RPMI8226 (cell line): ENCODE data around the gene EVX2.

Source experiments
- DNase-seq: peaks from one replicate; pipeline ENCODE4 v3.0.0-alpha.2; 2015

The EVX2 gene

DNA sequence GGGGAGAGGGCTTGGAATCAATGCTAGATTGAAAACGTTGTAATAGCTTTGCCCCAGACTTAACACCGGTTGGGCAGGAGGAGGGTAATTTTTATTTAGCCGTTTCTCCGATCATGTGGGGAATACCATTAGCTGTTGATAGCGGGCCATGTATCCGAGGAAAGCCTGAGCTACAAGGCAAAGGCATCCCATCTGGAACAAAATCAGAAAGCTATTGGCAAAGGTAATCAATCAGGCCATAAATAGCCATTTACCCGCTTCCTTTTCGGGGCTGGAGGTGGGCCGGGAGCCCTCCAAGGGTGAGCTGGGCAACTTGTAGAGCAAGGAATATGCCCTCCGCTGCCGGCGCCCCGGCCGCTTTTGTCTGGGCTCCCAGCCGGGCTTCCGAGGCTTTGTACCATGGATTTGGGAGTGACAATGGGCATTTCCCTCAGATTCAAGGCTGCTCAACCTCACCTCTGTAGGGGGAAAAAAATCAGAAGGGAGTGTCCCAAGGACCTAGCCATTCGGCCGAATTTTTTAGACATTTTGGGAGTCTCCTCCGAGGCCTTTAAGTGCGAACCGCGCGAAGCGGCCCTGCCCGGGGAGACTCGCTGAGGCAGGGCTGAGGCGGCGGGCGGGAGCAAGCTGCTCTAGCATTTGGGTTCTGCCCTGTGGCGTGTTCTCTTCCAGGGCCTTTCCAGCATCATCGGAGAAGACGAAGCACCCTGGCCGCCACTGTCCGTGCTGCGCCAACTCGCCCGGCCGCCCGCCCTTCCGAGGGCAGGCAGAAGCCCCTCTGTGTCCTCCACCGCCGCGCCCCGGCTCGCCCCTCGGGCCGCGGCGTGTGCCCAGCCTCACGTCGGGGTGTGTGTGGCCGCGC is 37.7 kb upstream of the EVX2 start:
- no peak for DNase-seq

DNA sequence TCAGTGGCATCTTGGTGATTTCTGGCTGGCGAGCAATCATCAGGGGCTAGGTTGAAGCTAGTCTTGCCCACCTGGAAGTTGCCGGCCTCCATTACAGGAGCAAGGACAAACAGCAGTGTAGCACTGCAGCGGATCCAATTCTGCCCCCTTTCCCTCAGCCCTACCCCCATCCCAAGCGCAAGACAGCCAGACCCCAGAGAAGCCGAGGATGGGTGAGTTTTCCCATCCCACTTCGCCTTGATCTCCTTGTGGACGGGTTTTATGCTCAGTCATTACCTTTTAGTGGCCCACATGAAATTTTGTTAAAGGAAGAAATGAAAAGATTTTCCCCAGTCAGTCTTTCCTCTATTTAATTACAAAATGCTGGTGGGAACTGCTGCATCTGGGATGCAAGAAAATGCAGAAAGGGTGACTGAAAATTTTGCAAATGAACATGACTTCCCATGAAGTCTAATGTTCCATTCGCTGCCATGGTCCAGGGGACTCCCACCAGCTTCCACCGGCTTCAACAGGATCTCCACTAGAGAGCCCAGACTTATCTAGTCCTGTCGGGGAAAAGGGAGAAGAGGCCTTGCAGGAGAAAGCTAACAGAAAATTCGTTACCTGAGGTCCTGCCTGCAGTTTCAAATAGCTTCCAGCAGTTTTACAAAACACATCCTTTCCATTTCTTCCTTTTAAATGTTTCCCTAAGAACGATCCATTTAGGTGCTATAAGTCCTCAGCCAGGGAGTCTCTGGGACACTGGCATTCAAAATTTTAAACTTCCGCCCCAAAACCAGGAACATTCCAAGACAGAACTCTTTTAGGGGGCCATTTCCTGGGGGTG is 36.8 kb upstream of the EVX2 start:
- DNase-seq, result no peak

DNA sequence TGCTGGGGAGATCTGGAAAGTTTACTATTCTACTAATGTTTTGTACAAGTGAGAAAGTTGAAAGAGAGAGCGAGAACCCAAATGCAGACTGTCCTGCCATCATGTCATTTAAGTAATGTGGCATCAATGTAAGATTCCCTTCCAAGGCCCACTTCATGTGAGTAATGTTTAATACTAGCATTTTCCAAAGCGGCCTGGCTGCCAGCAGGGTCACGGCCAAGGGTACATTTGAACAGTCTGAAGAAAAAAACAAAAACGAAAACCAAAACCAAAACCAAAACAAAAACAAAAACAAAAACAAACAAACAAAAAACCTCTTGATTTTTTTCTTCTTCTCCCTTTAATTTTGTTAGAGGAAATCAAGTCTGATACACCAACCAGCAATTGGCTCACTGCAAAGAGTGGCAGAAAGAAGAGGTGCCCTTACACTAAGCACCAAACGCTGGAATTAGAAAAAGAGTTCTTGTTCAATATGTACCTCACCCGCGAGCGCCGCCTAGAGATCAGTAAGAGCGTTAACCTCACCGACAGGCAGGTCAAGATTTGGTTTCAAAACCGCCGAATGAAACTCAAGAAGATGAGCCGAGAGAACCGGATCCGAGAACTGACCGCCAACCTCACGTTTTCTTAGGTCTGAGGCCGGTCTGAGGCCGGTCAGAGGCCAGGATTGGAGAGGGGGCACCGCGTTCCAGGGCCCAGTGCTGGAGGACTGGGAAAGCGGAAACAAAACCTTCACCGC is 35.0 kb upstream of the EVX2 start:
- DNase-seq, result peak; percentile 67

DNA sequence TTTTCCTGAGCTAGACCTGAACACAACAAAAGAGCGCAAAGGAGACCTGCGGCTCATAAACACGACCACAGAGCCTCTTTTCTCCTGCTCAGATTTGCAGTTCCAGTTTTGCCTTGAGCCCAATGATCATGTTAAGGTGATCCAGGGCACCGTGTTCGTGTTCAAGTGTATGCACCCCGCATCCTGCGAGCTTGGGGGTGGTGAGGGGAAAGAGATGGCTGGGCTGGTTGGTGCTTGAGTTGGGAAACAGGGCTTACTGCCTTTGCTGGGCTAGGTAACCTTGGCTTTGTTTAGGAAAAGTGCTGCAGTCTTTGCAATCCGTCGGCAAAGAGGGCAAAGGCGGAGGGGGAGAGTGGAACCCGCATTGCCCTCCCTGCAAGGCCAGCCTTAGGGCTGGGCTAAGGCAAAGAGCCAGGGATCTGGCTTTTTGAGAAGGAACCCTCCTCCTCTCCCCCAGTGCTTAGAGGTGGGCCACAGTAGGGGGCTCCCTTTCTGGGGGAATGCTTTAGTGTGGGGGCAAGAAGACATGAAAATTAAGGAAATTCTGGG is 34.1 kb upstream of the EVX2 start:
- no peak for DNase-seq

DNA sequence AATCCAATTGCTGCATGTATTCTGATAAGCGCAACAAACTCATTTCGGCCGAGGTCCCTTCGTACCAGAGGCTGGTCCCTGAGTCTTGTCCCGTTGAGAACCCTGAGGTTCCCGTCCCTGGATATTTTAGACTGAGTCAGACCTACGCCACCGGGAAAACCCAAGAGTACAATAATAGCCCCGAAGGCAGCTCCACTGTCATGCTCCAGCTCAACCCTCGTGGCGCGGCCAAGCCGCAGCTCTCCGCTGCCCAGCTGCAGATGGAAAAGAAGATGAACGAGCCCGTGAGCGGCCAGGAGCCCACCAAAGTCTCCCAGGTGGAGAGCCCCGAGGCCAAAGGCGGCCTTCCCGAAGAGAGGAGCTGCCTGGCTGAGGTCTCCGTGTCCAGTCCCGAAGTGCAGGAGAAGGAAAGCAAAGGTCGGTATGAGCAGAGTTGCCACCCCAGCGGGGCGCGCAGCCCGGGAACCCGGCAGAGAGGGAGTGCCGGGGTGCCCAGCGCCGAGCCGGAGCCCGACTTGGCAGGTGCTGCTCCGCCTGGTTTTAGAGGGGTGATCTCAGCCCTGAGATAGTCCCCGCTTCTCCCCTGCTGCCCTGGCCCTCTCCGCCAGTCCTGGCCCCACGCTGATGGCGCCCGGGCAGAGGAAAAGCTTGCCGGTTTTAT is 33.5 kb upstream of the EVX2 start:
- no peak for DNase-seq

DNA sequence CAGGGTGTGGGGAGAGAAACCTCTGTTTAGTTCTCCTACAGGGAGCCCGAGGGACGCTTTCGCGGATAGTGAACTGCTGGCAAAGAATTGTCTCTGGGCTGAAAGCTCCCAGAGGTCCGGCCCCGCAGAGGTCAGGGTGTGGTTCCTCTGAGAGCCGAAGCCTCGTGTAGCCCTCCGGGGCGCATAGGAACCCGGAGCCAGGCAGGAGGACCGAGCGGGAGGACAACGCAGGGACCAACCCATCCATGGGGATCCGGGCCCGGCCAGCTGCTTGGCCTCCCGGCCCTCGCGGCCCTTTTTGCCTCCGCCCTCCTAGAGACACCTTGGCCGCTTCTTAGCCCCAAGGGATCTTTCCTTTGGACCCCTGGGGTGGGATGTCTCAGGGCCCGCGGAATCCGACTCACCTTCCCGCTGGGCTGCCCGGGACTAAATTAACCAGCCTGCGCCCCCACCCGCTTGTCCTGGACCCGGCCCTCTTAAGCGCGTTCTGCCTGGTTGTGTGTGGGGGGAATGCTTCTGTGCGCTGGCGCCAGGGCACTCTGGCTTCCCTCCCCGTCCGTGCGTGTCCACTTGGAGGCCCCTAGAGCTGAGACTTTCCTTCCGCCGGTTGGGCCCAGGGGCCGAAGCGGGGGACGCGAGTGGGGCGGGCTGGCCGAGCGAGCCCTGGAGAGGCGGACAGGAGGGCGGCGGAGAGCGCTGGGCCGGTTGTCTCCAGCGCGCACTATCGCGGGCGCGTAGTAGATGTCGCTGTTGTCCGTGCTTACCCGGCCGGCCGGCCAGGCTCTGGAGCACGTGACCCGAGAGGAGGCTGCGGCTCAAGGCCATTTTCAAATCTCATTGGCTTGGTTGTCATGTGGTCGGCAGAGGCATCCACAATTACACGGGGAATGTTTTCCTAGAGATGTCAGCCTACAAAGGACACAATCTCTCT is 32.4 kb upstream of the EVX2 start, which contains the start of gene HOXD10:
Gene HOXD10 (plus strand): TSS at position 896 of the 931 bp plus-strand sequence. CDS start 56 bp downstream, outside the sequence.
- no peak for DNase-seq

DNA sequence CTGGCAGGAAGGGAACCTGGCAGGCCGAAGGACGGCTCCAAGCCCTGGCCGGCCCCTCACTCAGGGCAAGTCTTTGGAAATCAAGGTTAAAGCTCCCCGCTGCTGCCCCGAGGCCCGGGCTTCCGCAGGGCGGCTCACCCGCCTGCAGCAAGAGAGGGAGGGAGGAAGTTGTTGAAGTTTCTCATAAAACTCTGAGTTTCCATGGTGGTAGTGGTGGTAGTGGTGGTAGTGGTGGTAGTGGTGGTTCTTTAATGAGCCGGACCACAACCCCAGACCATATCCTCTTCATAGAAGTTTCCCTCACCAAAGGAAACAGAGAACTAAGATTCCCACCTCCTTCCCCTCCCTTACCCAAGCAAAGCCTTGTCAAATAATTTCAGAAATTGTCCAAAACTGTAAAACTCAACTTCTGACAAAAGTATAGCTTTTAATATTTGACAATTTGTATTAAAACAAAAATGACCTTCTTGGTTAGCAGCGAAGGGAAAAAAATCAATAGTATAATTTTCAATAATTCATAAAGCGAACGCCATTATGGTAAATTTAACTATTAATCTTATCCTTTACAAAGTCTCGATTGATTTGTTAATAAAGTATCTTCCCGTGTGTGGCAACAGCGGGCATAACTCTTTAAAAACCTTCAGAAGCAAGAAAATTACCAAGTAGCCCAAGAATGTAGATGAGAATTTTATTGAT is 31.3 kb upstream of the EVX2 start:
- no peak for DNase-seq

DNA sequence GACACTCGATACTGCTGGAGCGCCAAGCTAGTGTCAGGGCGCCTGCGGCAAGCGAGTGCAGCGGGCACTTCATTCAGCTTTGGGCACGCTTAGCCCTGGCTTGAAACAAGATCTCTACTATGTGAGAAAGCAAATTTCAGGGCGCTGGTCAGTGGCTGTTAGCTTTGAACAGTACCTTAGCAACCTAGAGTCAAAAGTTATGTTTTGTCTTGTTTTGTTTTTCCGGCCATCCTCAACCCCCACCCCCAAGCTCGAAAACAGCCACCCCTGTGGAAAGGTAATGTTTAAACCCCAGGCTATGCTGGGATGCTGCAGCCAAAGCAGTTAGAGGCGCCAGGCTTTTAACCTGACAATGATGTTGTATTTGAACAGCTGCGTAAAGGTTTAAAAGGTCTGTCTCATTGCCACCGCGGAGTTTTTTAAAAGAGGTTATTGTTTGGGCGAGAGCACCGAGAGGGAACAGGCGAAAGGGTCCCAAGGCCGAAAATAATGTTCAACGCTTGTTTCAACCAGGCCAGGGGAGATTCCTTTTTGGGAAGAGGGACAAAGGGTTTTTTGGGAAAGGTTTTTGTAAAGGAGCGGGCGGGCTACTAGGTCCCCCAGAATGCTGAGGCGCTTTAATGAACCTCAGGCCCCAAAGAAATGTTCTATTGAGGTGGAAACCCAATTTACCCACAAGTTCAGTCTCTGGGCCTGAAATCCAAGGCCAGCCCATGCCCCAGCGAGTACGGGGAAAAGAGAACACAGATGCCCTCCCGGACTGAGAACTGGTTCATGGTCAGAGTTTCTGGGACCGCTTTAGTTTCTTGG is 30.6 kb upstream of the EVX2 start:
- no peak for DNase-seq

DNA sequence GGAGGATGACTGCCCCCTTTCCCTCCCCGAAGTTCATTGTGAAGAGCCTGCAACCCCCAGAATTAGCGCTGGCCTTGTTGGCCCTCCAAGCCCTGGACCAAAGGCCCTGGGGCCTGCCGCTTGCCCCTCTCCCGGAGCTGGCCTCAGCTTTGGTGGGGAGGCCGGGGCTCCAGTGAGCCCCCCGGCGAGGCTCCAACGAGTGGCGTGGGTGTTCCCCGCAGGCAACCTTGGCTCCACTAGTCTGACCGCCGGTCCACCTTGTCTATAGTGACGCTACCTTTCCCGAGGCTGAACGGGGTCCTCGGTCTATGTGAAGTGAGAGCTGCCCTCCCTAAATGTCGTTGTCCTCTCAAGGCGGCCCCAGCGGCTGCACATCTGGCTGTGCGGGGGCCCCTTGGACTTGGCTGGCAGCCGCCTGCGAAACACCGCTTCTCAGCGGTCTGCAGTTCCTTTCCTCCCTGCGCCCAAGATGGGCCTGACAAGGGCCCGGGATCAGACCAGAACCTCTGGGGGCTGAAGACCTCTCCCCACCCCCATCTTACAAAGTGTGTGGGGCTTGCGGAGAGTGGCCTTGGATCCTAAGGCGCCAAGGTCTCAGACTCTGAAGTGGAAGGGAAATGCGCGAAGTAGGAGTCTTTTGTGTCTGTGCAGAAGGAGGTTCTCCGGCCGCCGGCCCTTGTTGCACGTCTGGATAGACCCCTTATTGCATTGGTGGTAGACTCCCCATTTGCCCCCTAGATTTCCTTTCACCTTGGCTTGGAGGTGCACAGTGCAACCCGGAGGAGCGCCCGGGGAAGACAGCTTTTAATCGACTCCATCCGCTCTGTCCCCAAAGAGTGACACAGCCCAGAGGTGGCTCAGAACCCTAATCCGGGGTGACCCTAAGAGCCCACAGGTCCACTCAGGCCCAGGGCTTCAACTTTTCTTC is 28.9 kb upstream of the EVX2 start:
- DNase-seq, result no peak

DNA sequence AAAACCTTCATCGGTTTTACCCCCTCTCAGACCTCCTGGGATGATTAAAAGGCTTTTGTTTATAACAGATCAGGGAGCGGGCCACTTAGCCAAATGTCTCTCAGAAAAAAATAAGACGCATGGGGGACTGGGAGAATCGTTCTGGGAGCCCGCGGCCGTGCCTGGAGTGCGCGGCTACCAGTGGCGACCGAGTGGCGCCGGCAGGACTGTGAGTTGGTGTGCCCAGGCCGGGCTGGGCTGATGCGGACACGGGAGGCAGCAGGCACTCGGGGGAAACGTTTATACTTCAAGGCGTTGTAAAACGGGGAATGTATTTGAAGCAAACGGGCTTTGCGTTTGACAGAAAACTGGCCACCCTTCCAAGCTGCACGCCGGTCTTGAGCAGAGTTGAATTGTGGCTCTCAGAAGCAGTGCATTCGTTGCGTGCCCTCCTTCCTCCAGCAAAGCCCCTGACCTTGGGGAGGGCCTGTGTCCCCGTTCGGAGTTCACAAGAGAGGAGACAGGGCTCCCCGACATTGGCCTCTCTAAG is 28.1 kb upstream of the EVX2 start:
- DNase-seq, result no peak

DNA sequence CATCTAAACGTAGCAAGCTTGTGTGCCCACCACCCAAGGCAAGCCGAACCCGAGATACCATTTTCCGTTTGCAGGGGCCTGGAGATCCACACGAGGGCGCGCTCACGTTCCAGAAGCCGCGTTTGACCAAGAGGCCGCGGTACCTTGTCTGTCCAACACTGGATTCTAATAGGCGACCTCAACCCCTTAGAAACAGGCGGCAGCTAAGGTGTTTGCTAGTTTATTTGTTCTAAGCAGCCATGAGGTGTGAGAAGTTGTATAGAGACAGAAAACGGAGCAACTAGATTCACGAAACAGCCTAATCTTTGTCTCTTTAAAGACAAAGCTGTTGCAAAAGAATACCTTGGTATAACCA is 27.5 kb upstream of the EVX2 start:
- peak; percentile 50 for DNase-seq

DNA sequence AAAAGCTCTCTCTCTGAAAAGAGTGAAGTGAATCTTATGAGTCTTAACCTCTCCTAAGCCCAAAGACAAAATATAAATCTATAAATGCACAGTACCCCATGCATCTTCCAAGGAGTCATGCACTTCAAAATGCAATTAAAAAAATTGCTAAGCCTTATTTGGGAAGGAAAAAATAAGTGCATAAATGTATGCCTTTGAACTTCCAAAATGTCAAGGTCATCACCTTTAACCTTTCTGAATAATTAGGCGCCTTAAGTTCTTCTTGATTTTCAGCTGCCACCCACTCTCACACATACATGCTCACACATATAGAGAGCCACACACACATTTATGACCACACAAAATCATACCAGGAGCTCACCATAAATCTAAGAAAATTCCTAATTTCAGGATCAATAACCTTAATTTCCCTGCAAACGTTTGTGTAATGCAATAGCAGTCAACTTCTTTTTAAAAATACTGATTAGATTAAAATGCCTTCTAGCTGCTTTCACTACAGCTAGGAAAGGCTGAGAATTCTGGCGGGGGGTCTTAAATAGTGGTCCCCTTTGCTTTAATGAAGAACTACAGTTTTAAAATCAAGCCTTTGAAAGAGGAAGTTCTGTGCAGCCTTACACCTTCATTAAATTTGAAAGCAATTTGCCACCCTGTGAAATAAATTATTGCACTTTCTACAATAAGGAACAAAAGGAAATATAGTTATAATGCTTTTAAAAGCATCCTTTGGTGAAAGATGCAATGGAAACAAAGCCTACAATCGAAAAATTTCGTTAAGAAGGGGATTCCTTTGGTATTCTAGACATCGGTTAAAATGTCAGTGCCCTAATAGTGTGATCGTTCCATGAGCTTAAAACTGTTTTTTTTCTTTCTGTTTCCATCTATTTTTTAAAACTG is 26.9 kb upstream of the EVX2 start:
- no peak for DNase-seq

DNA sequence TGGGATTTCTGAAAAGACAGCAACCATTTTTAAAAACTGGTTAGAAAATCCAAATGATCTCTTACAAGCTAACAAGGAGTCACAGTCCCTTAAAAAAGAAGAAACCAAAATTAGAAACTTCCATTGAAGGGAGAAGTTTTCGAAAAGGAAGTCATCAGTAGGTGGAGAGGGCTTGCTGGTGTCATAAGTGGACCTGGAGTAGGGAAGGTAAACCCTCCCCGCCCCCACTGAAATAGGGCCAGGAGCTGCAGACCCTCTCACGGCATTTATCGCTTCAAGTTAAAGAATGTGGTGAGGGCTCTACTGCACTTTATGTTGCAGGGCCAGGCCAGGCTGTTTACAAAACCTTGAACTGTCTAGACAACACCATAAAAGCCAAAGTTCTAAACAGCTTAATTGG is 26.2 kb upstream of the EVX2 start:
- DNase-seq, result no peak

DNA sequence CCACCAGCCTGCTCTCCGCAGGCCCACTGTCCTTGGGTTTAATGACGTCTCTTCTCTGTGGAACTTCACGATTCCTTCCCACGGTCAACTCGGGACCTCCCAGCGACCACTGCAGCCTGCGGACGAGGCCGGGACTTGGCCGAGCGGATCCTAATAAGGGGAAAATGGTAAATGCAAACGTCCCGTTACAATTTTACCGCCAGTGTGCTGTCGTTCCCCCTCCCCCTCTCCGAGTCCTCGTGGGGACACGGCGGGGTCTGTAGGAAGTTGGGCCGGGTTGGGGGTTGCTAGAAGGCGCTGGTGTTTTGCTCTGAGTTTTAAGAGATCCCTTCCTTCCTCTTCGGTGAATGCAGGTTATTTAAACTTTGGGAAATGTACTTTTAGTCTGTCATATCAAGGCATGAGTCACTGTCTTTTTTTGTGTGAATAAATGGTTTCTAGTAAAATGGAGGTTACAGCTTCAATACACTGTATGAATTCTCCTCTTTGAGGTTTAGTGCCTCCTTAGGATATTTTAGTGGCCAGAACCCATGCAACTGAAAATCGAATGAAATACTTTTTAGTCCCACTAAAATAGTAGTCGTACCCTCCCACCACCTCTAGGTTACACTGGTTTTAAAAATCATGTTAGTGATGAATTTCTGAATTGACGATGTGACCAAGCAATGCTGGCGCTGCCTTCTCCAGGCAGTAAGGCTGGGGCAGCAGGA is 25.6 kb upstream of the EVX2 start:
- DNase-seq, result no peak

DNA sequence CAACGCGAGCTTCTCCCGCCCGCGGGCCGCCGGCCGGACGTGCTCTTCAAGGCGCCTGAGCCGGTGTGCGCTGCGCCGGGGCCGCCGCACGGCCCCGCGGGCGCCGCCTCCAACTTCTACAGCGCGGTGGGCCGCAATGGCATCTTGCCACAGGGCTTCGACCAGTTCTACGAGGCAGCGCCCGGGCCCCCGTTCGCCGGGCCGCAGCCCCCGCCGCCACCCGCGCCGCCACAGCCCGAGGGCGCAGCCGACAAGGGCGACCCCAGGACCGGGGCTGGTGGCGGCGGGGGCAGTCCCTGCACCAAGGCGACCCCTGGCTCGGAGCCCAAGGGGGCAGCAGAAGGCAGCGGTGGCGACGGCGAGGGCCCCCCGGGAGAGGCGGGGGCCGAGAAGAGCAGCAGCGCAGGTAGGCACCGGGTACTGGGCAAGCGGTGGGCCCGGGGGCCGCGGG is 24.0 kb upstream of the EVX2 start:
- no peak for DNase-seq
